DMS 273 treated with DMSO at 0.1 percent for 48 hours (cell line): ENCODE results near the gene TEPSIN.
"Not testable (repeated sequence)": the region's sequence is repeated elsewhere in the genome, so short reads cannot be mapped to it uniquely, and the experiment has no call there.

ENCODE experiments used
- DNase-seq: peaks from one replicate; lab custom pipeline; 2025; lab: John Stamatoyannopoulos, UW

The TEPSIN gene

DNA sequence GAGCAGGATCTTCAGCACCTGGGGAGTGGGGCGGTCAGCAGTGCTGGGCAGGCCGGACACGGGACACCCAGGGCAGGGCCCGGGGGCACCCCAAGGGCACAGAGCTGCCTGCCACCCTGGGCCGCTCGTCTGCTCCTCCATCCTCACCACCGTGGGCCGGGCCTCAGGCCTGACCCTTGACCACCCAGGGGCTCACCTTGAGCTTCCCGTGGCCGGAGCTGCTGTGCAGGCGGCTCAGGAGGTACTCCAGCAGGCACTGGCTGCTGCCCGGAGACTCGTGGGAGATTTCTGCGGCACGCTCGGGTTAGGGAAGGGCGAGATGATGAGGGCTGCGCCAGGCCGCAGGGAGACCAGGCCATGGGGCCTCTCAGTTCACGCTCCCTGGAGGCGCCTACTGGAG, 2.1 kb downstream of the TEPSIN start:
- no peak for DNase-seq

DNA sequence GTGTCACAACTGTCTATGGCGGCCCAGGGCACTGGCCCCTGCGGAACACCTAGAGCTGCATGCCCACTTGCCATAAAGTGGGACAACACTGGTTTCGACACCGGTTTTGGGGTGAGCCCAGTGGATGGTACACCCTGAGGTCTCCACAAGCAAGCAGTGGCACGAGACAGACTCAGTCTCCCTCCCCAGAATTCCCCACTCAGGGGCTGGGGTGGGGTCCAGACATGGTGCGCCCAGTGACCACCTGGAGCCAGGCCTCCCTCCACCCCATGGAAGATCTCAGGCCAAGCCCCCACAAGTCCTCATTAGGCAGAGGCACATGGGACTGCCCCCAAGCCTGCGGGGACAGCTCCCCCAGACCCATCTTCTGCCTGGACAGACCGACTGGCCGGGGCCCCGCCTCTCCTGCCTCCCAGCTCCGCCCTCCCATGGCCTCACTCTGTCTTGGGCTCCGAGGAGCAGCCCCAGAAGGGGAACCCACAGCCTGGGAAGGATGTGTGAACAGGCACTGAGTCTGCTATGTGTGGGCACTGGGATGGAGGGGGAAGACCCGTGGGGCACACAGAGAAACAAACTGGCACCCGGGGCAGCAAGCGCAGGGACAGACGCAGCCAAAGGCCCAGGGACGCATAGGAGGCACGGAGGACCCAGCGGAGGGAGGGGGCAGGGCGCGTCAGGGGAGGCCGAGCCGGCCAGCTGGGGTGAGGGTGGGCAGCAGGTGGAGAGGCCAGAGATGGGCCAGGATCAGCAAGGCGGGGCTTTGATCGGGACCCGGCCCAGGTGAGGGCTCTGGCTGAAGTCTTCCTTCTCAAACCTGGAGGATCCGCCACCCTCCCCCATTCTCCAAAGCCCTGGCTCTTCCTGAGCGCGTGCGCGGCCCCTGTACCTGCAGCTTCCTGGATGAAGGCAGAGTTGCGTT, 2.8 kb downstream of the TEPSIN start:
- DNase-seq, result no peak

DNA sequence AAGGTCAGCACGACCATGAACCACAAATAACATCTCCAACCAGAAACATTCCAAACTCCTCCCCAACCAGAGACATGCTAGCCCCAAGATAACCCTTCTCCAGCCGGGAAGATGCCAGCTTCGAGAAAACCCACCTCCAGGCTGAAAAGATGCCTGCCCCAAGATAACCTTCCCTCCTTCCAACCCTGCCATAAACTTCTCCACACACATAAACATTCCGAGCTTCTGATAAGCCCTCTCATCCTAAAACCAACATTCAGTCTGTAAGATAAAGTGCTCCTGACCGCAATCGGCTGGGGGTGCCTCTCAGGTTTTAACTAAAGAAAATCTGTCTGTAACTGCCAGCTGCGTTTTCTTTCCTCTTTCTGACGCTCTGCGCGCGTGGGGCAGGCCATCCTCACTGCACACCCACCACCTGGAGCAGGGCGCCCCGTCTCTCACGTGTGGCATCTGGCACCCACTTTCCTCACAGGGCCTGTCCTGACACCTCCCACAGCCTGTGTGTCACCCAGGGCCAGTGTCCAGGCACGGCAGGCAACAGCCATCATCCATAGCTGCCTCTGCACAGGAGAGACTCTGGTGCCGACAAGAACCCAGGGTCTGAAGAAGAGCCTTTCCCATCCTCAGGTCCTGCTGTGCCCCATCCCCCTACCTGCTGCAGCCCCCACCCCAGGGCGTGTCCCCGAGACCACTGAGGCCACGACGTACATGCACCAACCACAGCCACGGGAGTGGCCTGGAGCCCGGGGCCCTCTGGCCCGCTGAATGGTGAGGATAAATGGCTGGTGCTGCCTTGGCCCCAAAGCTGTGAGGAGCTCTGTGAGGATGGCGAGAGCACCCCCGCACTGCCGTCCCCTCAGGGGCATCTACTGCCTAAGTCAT, 3.7 kb downstream of the TEPSIN start:
- DNase-seq, result no peak

- no peak for DNase-seq
Observed at GRCh38 chr17:81234506-81234855, 4.4 kb downstream of the TEPSIN start.

DNA sequence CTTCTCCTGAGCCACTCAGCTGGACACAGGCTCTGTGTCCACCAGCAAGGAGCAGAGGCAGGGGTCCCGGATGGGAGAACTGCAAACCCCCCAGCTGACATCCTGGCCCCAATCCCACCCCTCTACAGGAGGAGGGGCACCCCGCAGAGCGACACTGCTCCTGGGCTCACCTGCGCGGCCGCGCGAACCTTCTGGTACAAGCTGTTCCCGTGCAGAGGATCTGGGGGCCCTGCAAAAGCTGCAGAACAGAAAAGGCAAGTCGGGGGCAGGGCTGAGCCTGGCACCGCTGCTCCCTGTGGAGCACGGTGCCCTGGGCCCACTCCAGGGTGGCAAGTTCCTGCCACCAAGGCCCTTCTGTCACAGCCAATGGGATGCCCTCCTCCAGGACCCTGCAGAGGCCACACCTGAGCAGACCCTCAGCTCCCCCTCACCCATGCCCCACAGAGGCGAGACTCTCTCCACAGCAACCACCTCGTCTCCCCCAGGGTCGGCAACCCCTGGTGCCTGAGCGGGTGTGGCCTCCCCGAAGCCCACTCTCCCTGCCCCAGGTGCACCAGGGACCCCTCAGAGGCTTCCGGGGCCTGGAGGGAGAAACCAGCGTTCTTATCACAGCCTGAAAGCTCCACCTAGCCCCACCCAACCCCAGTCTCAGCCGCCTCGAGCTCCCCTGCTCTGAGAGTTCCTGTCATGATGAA, 4.9 kb downstream of the TEPSIN start:
- DNase-seq, result no peak

GRCh38 chr17:81233316-81233715, 5.5 kb downstream of the TEPSIN start:
- DNase-seq, result no peak

GRCh38 chr17:81232616-81233241, 6.1 kb downstream of the TEPSIN start:
- DNase-seq, result no peak

- DNase-seq, result no peak
Observed at GRCh38 chr17:81231766-81232581, 6.9 kb downstream of the TEPSIN start.

DNA sequence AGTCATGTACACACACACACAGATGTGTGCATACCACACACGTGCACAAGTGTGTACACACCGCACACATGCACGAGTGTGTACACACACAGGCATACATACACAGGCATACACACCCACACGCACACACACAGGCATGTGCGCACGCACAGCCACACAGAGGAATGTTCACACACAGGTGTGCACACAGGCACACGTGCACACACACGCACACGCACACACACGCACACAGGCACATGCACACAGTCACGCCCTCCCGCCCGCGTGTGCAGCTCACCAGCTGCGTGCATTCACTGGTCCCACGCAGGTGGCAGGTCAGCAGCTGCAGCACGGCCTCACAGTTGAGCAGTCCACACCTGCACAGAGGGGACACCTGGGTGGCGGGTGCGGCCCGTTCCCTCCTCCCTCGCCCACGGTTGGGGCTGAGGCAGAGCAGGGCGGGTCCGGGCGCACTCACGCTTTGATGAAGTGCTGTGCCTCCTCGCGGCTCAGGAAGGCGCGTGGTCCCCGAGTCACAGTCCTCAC, 7.7 kb downstream of the TEPSIN start:
- DNase-seq, result no peak

- no peak for DNase-seq
Observed at GRCh38 chr17:81230043-81230820, 8.6 kb downstream of the TEPSIN start.

DNA sequence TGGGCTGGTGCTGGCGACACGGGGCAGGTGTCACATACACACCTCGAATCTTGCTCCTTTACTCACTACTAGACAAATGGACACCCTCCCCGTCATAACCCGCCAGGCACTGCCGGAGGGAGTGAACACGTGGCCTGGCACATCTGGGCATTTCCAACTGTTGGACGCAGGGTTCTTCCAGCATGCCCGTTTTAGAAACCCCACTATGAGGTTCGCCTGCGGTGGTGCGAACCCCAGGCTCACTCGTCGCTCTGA, 9.3 kb downstream of the TEPSIN start:
- DNase-seq, result no peak

DNA sequence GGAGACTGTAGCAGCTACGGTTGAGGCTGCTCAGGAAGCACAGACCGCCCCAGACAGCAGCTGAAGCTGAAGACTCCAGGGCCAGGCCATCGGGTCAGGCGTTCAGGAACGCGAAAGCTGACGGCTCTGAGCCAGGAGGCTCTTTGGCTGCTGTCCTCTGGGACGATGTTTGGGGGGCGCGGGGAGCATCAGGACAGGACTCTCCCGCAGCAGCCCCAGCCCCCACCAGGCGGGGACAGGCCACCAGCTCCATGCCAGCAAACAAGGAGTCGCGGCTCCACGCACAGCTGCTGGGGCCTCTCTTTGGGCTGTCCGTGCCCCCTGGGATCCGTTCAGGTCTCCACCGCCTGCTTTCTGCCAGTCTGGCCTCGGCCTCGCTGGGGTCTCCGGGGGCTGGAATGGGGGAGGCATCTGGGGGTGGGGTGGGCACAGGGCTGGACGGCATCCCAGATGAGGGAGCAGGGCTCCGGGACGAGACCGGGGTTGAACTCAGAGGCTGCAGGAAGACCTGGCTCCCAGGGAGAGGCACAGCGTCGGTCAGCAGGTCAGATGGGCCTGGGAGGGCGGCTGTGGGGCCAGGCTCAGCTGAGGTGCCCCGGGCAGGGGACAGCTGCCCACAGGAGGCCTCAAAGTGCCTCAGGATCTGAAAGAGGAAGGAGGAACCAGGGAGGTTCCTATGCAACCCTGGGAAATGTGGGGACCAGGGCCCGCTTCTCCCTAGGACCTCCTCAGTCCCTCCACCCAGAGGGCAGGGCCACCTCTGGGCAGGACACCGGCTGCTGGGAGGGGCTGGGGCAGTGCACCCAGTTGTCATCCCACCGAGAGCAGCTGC, 9.8 kb downstream of the TEPSIN start:
- DNase-seq, result no peak

GRCh38 chr17:81228420-81228819, 10.4 kb downstream of the TEPSIN start:
- no peak for DNase-seq

GRCh38 chr17:81227630-81228029, 11.2 kb downstream of the TEPSIN start:
- DNase-seq, result not testable (repeated sequence)

DNA sequence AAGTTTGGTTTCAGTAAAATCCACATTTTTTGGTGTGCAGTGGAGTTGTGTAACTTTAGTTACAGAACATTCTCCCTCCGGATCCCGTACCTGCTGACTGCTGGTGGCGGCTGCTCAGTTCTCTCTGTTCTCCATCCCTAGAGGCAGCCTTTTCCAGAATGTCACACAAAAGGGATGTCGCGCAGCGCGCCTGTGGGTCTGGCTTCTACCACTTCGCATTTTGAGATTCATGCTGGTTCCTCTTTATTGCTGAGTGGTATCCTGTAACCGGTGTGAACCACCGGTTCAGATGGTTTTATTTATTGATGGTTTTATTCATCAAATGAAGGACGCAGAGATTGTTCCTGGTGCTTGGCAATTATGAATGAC, 15.1 kb downstream of the TEPSIN start:
- no peak for DNase-seq

DNA sequence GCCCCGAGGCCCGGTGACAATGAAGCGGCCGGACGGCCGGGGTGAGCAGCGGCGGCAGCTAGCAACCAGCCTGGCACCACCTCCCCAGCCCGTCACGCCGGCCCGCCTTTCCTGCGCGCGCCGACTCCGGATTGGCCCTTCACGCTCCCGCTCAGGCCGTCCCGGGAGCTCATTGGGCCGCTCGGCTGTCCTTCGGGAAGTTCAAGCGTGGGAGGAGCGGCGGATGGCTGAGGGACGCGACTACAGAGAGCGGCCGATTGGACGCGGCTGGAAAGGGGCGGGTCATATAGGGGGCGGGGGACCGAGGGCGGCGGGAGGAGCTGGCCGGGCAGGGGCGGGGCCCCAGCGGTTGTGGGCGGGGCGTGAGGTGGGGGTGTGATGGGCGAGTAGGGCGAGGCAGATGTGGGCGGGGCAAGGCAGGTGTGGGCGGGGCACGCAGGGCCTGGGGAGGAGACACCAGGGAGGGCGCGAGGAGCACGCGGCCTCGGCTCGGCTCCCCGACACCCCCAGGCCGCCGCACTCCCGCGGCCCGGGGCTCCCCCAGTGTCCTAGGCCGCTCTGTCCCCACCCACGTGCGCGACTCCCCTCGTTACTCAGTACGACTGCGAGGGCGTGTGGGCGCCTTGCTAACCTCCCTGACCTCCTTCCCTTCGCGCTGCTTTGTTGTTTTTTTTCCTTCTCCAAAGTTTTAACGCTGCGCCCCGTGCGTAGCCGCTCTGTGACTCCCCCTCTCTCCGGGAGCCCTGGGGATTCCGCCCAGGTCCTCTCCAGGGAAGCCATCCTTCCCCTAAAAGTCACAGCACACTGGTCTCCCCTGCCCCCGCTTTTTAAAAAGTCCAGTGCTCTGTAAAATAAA, 15.7 kb downstream of the TEPSIN start, which contains the start of gene CEP131:
Gene CEP131 (minus strand): TSS at position 60 of the 856 bp plus-strand sequence. CDS start 2,909 bp downstream, outside the sequence.
- DNase-seq, result peak; percentile 91

DNA sequence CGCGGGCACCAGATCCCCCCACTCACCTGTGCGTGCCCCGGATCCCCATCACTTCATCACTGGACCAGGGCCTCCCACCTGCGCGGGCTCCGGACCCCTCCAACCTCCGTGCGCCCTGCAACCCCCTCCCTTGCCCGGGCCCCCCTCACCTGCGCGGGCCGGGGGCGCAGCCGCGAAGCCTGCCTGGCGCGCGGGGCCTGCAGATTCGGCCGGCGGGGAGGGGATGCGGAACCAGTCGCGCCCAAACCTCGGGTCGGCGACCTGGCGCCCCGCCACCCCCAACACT, 16.3 kb downstream of the TEPSIN start:
- DNase-seq, result no peak

DNA sequence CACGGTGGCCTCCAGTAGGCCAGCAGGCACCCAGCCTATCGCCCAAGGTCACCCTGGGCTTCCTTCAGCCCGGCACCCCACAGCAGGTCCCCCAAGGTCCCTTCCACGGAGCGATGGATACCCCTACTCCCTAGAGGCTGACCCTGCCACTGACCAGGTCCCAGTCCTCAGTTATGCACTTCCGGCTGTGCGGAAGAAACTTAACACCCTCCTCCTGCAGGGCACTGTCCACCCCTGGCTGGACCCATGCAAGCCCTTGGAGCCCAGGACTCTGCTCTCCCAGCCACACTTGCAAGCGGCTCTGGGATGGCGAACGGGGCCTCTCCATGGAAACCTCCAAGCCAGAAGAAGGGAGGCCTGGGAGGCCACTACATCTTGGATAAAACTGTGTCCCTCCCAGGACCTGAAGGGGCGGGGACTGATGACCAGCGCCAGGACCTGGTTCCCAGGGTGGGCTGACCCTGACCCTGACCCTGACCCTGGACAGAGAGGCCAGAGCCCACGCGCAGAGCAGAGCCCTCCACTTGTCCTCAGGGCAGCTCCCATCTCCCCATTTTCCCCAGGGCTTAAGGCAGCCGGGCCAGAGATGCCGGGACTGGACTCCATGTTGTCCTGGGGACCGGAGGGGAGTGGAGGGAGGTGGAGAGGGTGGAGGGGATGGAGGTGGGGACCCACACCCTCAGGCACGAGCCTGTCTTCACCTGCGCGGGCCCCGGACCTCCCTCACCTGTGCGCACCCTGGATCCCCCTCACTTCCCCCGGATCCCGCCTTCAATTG, 16.8 kb downstream of the TEPSIN start:
- no peak for DNase-seq
